Activated B cell treated with CpG ODN at 0.5 μM for 24 hours (primary cell): ENCODE data around the gene CCDC92B. TPM values are rescaled to one million over a fixed set of nuclear protein-coding genes. Genes with fewer than 3 reads are reported as not detected.

Source experiments
- total RNA-seq: library from RNA; stranded (reverse); gene quantifications from 2 replicates; pipeline ENCODE4 v1.2.3, GENCODE V29; 2022

Gene CCDC92B
- total RNA-seq, 1 donor from 2014 or later, result not detected

Other genes with a start within 250 kb of the CCDC92B start
- 49.4 and 57.2 TPM in 2 replicates for gene METTL16, start 237.8 kb downstream of the CCDC92B start, total RNA-seq
- gene PAFAH1B1, start 156.0 kb downstream of the CCDC92B start, total RNA-seq, result 134 and 138 TPM in 2 replicates
- gene CLUH, start 37.9 kb downstream of the CCDC92B start, total RNA-seq, result 101 and 115 TPM in 2 replicates
- gene RAP1GAP2, start 46.8 kb upstream of the CCDC92B start, total RNA-seq, result 2.5 and 2.6 TPM in 2 replicates